ENCODE data around the gene TNNI3K. TPM values are rescaled to one million over a fixed set of nuclear protein-coding genes. Genes with fewer than 3 reads are reported as not detected.

The TNNI3K gene
- total and polyA plus RNA-seq, 2 of the 8 experiments (the other 6 are each of a cell fraction or from before 2014, with no cell fraction given): 0.41 to 0.48 TPM

DNA sequence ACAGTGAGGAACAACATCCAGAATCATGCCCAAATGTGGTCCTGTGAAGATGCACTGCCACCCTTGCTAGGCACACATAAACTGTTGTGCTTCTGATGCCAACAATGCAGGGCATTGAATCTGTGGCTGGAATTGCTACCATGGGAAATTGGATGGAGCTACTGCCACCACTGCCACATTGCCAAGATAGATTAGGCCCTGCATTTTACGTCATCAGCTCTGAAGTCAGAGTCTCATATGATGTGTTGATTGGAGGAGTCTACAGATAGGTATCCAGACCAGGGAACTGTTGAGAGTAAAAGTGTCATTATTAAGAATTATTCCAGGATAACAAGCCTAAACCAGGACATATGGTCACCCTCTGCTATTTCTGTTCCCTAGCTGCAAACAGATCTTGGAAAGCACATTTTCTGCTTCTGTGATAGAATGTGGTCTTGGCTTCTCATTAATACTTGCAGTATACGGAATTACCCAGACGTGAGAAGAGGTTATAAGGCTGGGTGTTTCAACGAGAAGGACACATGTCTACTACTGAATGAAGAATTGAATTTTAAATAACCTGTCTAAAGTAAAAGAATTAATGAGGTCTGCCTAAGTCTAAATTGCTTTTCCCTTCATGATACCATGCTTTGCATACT is 106.6 kb downstream of the TNNI3K start:
- no peaks in the 10 kb centered on the region for H3K9me3 ChIP-seq (ENCODE audit: insufficient read depth in 2 of 2, low read depth in 1 of 2, low read length in 1 of 2)
- ChIA-PET POLR2A (ENCODE audit: partially characterized antibody) (no interaction called here), CTCF (ENCODE audit: partially characterized antibody) (interaction anchor here (0.6 to 1.8 kb wide), 3 partner anchors 10 to 162 kb away, joined by 4 to 5 read pairs (median 4); no protein-coding TSS in a partner anchor)
- no peak overlapping the region for H3K27ac ChIP-seq (ENCODE audit: low read depth, low read length)
- H4K8ac ChIP-seq (ENCODE audit: extremely low read depth, insufficient read depth, low read length): no peak overlapping the region
- no peak overlapping the region for H3K56ac ChIP-seq (replicated peaks; ENCODE audit: insufficient read length, low read depth, low read length)
- H2AFZ ChIP-seq (ENCODE audit: low read length): no peak overlapping the region
- no peaks in the 10 kb centered on the region for H3K23me2 ChIP-seq (ENCODE audit: low read depth, low read length)
- H3K14ac ChIP-seq (ENCODE audit: insufficient read length): no peak overlapping the region
- no peaks in the 10 kb centered on the region; a peak in 1 of 7 replicates for H3K4me1 ChIP-seq (replicated peaks in 1 of 4; ENCODE audit: control insufficient read depth in 3 of 4, insufficient read depth in 4 of 4, low read length in 3 of 4)
- no peak for FAIRE-seq
- no peak overlapping the region for H4K5ac ChIP-seq (ENCODE audit: insufficient read length, low read depth, low read length)
- H2BK12ac ChIP-seq (ENCODE audit: low read depth, low read length): no peak overlapping the region
- no peaks in the 10 kb centered on the region for H3K36me3 ChIP-seq (ENCODE audit: control insufficient read depth in 2 of 4, insufficient read depth in 4 of 4, low read length in 3 of 4)
- no peak overlapping the region for H3K4ac ChIP-seq (replicated peaks; ENCODE audit: insufficient read length, low read depth, low read length)
- H2AK5ac ChIP-seq (ENCODE audit: low read depth, low read length): no peak overlapping the region
- no peaks in the 10 kb centered on the region for H3K79me1 ChIP-seq (ENCODE audit: low read depth, low read length)
- no peak for DNase-seq (ENCODE audit: low read depth in 1 of 2, low spot score in 2 of 2)
- H2BK120ac ChIP-seq (replicated peaks; ENCODE audit: low read depth, low read length): no peak overlapping the region
- H3K27me3 ChIP-seq (replicated peaks in 1 of 4; ENCODE audit: control insufficient read depth in 3 of 4, extremely low read depth in 1 of 4, insufficient read depth in 3 of 4, low read length in 3 of 4): no peaks in the 10 kb centered on the region
- no peaks in the 10 kb centered on the region for H3K79me2 ChIP-seq (ENCODE audit: control insufficient read depth in 1 of 2, insufficient read depth in 2 of 2, low read length in 2 of 2)
- no peak overlapping the region for H3K4me2 ChIP-seq (ENCODE audit: insufficient read depth in 1 of 2, low read depth in 2 of 2, low read length in 2 of 2)
- no peak overlapping the region for H3K9ac ChIP-seq (replicated peaks in 1 of 4; ENCODE audit: extremely low read depth in 1 of 4, low read depth in 3 of 4, low read length in 3 of 4)
- no peak overlapping the region for H3K18ac ChIP-seq (ENCODE audit: extremely low read depth, low read length)
- no peak overlapping the region for H4K91ac ChIP-seq (replicated peaks; ENCODE audit: insufficient read length, low read length)
- no peak overlapping the region for H2BK15ac ChIP-seq (ENCODE audit: low read length)
- H3K4me3 ChIP-seq (ENCODE audit: extremely low read depth in 1 of 4, insufficient read depth in 2 of 4, low read depth in 3 of 4, low read length in 4 of 4): no peak overlapping the region
- 92% methylated on average over 4 of the region's 4 CpGs; no CpG with 5 or more reads in 1 of the 2 experiments for WGBS, 2 experiments (ENCODE audit: extremely low coverage in 1 of 2, insufficient coverage in 1 of 2, insufficient read length in 1 of 2, insufficient replicate concordance in 2 of 2, low coverage in 1 of 2, low lambda C conversion rate in 2 of 2, missing lambda C conversion rate in 1 of 2)
- no peak overlapping the region for H2BK5ac ChIP-seq (ENCODE audit: low read depth, low read length)
- no peak overlapping the region for H3K23ac ChIP-seq (ENCODE audit: insufficient read length)
- H4K20me1 ChIP-seq (replicated peaks in 1 of 2; ENCODE audit: control insufficient read depth in 1 of 2, insufficient read depth in 2 of 2, low read length in 2 of 2): no peaks in the 10 kb centered on the region
- no peak overlapping the region for H2BK20ac ChIP-seq (ENCODE audit: low read length)
- TF ChIP-seq BACH1 (IDR thresholded peaks at IDR 0.05; ENCODE audit: low read length) (no peak), EZH2 (IDR thresholded peaks at IDR 0.05; ENCODE audit: low read depth, low read length, severe bottlenecking) (no peak), CHD2 (IDR thresholded peaks at IDR 0.05; ENCODE audit: low read length) (no peak)

Measured in H1 (cell line).